ENCODE measurements around the gene PRKAR2B. TPM values are rescaled to one million over a fixed set of nuclear protein-coding genes. Genes with fewer than 3 reads are reported as not detected.

The PRKAR2B gene
- total RNA-seq, 1 donor from 2014 or later: 21.8 TPM

DNA sequence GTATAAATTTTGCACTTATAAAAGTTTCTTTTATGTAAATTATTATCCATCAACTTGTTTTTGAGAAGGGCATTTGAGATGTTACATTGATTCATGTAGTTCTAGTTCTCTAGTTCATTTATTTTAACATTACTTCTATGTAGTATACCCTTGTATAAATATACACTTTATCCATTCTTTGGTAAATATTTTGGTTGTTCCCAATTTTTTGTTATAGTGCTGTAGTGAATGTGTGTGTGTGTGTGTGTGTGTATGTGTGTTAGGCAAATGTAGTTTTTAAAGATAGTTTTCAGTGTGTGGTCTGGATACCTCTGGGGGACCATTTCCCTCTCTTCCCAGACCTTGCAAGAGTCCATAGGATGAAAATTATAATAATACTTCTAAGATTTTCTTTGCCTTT, 15.0 kb downstream of the PRKAR2B start:
- Histone ChIP-seq H3K9me3 (replicated peaks) (peaks cover 10% of the 10 kb centered on the region), H3K4me3 (no peak overlapping the region), H3K4me1 (no peaks in the 10 kb centered on the region), H3K27ac (replicated peaks) (no peak overlapping the region), H3K36me3 (no peaks in the 10 kb centered on the region), H3K27me3 (ENCODE audit: low read depth) (no peaks in the 10 kb centered on the region)
- intact Hi-C loops (cut with micrococcal nuclease): no loop called here
- TF ChIP-seq, protein P1, sequence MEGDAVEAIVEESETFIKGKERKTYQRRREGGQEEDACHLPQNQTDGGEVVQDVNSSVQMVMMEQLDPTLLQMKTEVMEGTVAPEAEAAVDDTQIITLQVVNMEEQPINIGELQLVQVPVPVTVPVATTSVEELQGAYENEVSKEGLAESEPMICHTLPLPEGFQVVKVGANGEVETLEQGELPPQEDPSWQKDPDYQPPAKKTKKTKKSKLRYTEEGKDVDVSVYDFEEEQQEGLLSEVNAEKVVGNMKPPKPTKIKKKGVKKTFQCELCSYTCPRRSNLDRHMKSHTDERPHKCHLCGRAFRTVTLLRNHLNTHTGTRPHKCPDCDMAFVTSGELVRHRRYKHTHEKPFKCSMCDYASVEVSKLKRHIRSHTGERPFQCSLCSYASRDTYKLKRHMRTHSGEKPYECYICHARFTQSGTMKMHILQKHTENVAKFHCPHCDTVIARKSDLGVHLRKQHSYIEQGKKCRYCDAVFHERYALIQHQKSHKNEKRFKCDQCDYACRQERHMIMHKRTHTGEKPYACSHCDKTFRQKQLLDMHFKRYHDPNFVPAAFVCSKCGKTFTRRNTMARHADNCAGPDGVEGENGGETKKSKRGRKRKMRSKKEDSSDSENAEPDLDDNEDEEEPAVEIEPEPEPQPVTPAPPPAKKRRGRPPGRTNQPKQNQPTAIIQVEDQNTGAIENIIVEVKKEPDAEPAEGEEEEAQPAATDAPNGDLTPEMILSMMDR (IDR thresholded peaks at IDR 0.05; ENCODE audit: borderline replicate concordance): no peak
- no peak for DNase-seq

DNA sequence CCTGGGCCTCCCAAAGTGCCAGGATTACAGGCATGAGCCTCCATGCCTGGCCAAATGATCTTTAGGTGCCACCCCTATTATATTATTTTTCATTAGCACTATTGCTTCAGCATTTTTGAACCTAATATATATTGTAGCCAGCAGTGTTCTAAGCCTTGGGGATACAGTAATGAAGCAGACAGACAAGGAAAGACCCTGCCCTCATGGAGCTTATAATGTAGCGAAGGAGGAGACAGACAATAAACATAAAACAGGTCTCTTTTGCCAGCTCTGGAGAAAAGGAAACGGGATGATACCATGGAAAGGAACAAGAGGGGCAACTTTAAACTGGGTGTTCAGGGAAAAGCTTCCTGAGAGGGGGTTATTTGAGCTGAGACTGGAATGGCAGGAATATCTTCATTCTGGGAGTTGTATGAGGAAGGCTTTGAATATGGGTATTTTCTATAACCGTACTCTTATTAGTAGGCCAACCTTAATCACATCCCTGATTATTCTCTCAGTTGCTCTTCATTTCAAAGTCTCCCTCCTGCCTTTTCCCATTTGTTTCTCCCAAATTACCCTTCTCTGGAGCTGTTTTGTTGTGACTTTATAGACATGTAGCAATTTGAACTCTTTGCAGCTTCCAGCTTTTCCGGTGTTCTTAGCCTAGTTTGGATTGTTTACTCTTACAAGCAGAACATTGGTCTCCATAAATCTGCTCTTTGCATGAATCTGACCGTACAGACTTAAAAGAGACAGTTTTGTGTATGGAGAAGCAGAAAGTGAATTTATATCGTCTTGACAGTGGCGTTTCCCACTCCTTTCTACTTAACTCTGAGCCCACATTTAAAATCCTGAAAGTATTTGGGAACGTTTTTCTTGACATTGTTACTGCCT, 19.0 kb downstream of the PRKAR2B start:
- Histone ChIP-seq H3K9me3 (replicated peaks) (peaks cover 10% of the 10 kb centered on the region), H3K4me3 (no peak overlapping the region), H3K27ac (replicated peaks) (no peak overlapping the region), H3K4me1 (peaks cover 8% of the 10 kb centered on the region), H3K27me3 (ENCODE audit: low read depth) (no peaks in the 10 kb centered on the region), H3K36me3 (no peaks in the 10 kb centered on the region)
- no peak for DNase-seq
- TF ChIP-seq, protein P1 (IDR thresholded peaks at IDR 0.05; ENCODE audit: borderline replicate concordance): no peak
- intact Hi-C loops (cut with micrococcal nuclease): no loop called here

DNA sequence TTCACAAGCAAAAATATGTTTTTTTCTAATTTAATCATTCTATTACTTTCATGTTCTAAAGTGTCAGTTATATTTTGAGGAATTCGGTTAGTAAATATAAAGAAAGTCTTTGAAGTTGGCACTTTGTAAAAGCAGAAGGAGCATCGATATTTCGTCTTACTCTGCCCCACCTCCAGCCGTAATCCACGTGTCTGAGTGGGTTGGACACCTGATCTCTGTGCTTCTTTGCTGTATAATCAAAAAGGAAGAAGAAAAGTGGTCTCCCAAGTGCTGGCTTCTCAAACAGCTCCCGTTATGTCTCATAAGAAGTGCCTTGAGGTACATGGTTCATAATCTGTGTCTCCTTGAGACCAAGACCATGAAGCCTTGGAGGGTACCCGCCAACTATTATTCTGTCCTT, 19.8 kb downstream of the PRKAR2B start:
- Histone ChIP-seq H3K9me3 (replicated peaks) (peaks cover 10% of the 10 kb centered on the region), H3K4me3 (no peak overlapping the region), H3K27ac (replicated peaks) (no peak overlapping the region), H3K36me3 (no peaks in the 10 kb centered on the region), H3K4me1 (peaks cover 13% of the 10 kb centered on the region), H3K27me3 (ENCODE audit: low read depth) (no peaks in the 10 kb centered on the region)
- TF ChIP-seq, protein P1 (IDR thresholded peaks at IDR 0.05; ENCODE audit: borderline replicate concordance): no peak
- intact Hi-C loops (cut with micrococcal nuclease): no loop called here
- no peak for DNase-seq

DNA sequence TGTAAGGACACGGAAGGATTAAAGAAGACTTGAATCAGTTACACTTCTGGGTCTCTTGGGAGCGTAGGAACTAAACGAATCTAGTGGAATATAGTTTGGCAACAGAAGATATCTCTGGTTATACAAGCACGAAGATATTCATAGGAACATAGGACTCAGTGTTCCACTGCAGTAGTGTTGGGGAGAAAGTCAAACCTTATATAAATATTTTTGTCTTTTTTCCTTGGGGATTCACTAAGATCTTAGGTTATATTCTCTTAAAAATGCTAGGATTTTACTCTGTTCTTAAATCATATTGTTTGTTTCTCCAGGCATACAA, 21.4 kb downstream of the PRKAR2B start:
- Histone ChIP-seq H3K9me3 (replicated peaks) (peaks cover 9% of the 10 kb centered on the region), H3K27ac (replicated peaks) (no peak overlapping the region), H3K27me3 (ENCODE audit: low read depth) (no peaks in the 10 kb centered on the region), H3K4me3 (no peak overlapping the region), H3K36me3 (no peaks in the 10 kb centered on the region), H3K4me1 (peaks cover 23% of the 10 kb centered on the region)
- no peak for DNase-seq
- intact Hi-C loops (cut with micrococcal nuclease): no loop called here
- TF ChIP-seq, protein P1 (IDR thresholded peaks at IDR 0.05; ENCODE audit: borderline replicate concordance): no peak

DNA sequence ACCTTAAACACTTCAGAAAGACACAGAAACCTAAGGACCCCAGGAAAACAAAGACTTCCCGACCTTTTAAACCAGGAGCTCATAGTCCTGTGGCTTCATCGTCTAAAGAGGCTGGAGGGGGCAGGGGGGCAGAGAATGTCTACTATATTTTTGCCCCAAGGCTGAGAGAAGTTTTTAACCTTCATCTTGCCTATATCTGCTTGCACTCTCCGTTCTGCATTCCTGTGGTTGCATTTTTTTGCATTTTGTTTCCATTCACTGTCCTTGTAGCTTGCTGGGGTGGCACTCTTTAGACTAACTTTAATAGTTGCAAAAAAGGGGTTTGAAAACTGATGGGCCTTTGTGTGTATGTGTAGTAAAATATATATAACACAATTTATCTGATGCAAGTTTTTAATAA, 23.7 kb downstream of the PRKAR2B start:
- Histone ChIP-seq H3K36me3 (no peaks in the 10 kb centered on the region), H3K27ac (replicated peaks) (no peak overlapping the region), H3K9me3 (replicated peaks) (no peaks in the 10 kb centered on the region), H3K4me3 (peak overlapping the region; percentile 45), H3K4me1 (peaks cover 23% of the 10 kb centered on the region), H3K27me3 (ENCODE audit: low read depth) (no peaks in the 10 kb centered on the region)
- no peak for DNase-seq
- intact Hi-C loops (cut with micrococcal nuclease): no loop called here
- TF ChIP-seq, protein P1 (IDR thresholded peaks at IDR 0.05; ENCODE audit: borderline replicate concordance): no peak

All from left ventricle myocardium inferior (tissue), 1 donor.